ENCODE data around the gene KANSL1.
"Not testable (repeated sequence)": the region's sequence is repeated elsewhere in the genome, so short reads cannot be mapped to it uniquely, and the experiment has no call there.

Gene KANSL1

DNA sequence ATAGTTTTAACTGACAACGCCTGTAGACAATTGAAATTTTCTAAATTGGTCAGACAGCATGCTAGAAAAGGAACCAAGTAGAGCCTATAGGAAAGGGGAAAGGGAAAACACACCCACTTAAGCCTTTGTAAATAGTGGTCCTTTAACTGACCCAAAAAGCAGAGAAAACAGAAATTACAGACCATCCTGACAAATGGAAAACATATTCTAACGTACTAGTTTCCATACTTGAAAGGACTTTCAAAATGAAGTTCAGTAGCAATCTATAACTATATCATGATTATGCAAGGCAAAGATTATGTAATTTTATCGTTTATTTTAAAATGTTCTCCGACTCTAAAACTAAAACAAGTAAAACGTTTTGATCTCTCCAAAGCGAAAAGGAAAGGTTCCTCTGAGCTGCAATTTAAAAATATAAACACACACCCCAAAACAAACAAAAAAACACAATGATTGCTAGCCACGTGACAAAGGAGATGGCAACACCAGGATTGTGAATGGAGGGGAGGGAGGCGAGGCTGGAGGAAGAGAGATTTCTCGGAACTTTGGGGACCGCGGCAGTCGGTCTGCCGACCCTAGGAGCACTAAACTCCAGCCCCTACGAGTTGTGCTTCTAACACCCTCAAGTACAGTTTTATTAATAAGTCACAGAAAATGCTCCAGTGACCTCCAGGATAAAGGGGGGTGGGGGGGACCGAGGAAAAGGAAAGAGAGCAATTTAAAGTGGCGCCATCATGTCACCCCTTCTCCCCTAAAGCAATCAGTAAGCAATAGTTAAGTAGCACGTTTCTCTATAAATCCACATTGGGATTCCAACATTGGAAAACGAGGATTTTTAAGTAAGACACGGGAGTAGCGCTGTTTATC, 1.7 kb downstream of the KANSL1 start:
- peak; percentile 40 for DNase-seq

DNA sequence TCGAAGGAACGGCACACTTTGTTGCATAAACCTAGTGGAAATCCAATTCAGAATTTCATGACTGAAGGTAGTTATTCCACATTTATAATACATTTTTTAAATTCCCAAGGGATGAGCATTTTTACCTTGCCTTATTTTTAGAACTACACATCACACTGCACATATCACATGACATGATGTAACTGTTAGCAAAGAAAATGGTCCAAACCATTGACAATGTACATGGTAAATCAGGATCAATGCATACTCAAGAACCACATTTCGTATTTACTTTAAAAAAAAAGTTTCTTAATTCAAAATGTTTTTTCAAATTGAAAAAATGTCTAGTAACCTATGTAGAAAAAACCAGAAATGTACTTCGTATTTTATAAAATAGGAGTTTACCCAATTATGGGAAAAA, 2.5 kb downstream of the KANSL1 start:
- no peak for DNase-seq

DNA sequence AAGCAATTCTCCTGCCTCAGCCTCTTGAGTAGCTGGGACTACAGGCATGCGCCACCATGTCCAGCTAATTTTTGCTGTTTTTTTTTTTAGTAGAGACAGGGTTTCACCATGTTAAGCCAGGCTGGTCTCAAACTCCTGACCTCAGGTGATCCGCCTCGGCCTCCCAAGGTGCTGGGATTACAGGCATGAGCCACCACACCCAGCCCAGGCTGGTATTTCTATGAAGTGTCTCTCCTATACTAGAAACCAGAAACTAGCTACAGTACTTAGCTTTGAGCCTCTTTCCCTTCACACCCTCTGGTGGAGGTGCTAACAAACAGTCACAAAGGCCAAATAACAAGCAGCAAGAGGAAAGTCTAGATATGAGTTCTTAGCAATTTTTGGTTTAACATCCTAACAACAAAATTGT, 6.4 kb downstream of the KANSL1 start:
- DNase-seq = not testable (repeated sequence)

DNA sequence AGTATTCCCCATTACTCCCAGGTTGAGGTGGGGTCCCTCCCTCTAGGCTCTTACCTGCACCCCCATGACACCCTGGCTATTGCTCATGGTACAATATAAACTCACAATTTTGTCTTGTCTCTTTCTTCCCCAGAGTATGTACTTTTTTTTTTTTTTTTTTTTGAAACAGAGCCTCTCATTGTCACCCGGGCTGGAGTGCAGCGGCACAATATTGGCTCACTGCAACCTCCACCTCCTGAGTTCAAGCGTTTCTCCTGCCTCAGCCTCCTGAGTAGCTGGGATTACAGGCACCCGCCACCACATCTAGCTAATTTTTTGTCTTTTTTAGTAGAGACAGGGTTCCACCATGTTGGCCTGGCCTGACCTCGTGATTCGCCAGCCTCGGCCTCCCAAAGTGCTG, 8.5 kb downstream of the KANSL1 start:
- no peak for DNase-seq

DNA sequence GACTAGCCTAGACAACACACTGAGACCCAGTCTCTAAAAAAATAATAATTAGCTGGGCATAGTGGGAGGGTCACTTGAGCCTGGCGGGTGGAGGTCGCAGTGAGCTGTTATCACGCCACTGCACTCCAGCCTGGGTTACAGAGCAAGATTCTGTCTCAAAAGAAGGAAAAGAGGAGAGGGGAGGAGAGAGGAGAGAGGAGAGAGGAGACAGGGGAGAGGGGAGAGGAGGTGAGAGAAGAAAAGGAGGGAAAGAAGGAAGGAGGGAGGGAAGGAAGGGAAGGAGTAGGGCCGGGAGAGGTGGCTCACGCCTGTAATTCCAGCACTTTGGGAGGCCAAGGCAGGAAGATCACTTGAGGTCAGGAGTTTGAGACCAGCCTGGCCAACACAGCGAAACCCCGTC, 9.8 kb downstream of the KANSL1 start:
- not testable (repeated sequence) for DNase-seq

DNA sequence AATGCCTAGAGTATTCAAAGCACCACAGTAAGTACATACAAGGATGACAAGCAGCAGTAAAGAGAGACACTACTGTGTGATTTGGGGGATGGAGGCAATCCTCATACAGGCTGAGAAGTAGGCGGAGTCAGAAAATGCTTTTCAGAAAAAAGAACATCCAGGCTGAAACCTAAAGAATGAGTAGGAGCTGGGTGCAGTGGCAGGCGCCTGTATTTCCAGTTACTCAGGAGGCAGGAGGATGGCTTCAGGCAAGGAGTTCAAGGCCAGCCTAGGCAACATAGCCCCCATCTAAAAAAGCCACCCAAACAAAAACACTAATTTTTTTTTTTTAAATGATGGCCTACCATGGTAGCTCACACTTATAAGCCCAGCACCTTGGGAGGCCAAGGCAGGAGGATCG, 10.3 kb downstream of the KANSL1 start:
- no peak for DNase-seq

DNA sequence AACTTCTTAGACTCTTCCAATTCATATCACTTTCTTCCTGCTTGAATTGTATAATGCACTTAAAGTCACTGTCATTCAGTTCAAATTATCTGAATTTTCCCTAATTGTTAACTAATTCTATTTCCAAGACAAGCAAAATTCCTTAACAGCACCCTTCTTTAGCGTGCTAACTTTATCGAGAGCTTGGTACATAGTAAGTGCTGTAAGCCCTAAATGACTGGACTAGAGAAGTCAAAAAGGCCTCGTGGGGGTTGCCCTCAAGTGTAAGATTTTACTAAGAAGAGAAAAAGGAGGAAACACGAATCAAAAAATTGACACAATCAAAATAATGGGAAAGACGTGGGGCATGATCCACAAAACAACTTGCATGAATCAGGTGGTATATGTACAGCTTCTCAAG, 11.3 kb downstream of the KANSL1 start:
- no peak for DNase-seq

DNA sequence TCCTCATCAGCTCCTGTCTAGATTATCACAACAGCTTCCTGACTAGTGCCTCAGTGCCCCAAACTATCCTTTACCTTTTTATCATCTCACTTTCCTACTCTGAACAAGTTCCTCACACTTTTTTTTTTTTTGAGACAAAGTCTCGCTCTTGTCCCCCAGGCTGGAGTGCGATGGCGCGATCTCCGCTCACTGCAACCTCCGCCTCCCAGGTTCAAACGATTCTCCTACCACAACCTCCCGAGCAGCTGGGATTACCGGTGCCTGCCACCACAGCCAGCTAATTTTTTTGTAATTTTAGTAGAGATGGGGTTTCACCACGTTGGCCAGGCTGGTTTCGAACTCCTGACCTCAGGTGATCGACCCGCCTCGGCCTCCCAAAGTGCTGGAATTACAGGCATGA, 11.9 kb downstream of the KANSL1 start:
- DNase-seq = not testable (repeated sequence)

DNA sequence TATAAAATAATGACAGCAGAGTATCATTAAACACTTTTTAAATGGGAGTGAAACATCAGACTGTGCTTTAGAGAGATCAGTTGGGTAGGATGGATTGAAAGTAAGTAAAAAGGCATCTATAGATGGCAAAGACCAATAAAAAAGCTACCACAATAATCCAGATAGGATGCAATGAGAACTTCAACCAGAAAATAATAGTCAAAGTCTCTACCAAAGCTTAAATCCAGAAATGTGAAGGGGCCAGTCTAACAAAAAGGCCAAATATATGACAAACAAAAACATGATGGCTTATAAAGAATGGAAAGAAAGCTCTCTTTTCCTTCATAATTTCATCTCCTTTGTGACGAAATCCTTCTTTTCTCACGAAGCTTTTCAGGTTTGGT, 12.3 kb downstream of the KANSL1 start:
- DNase-seq = no peak

DNA sequence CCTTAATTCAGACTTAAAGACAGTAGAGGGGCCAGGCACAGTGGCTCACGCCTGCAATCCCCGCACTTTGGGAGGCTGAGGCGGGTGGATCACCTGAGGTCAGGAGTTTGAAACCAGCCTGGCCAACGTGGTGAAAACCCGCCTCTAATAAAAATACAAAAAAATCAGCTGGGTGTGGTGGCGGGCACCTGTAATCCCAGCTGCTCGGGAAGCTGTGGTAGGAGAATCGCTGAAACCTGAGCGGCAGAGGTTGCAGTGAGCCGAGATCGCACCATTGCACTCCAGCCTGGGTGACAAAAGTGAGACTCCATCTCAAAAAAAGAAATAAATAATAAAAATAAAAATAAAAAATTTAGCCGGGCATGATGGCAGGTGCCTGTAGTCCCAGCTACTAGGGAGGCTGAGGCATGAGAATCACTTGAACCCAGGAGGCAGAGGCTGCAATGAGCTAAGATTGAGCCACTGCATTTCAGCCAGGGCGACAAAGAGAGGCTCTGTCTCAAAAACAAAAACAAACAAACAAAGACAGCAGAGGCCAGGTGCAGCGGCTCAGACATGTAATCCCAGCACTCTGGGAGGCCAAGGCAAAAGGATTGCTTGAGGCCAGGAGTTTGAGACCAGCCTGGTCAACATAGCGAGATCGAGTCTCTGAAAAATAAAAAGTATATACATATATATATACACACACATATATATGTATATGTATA, 12.9 kb downstream of the KANSL1 start:
- DNase-seq = not testable (repeated sequence)

DNA sequence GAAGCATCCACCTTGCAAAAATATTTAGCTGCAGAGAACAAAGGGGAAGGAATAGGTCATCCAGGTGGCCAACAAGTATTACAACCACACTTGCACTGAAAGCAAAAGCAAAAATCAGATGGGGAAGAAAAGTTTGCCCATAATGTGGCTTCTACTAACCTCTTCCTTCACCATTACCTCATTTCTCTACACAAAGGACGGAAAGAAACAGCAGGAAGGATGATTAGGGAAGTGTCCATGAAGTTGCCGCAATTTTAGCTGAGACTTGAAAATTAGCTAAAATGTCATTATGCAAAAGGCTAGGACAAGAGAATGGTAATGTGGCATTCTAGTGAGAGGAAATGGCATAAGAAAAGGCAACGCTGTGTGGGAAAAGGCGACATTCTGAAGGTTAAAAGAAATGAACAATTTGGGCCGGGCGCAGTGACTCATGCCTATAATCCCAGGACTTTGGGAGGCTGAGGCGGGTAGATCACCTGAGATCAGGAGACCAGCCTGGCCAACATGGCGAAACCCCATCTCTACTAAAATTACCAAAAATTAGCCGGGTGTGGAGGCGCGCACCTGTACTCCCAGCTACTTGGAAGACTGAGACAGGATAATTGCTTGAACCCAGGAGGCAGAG, 13.7 kb downstream of the KANSL1 start:
- no peak for DNase-seq

DNA sequence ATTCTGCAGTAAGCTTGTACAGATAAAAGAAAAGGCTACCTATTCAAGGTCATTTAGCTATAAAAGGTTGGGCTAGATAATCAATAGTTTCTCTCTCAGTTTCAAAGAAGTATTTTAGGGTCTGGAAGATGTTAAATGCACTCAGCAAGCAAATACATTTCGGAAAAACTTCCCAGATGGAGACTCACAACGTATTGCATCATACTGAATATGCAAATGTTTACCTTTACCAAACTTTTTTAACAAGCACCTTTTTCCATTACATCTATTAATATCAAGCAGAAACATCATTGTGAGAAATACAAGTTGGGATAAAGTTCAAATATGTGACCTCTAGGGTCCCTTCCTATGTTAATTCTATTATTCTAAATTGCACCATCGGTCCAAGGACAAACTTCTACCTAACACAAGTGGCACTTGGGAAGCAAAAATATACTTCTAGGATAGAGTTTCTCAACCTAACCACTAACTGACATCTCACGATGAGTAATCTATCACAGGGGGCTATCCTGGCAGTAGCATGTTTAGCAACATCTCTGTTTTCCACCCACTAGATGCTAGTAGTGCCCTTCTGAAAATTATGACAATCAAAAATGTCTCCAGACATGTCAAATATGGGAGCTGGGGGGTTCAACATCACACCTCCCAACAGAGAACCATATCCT, 14.5 kb downstream of the KANSL1 start:
- DNase-seq = no peak

DNA sequence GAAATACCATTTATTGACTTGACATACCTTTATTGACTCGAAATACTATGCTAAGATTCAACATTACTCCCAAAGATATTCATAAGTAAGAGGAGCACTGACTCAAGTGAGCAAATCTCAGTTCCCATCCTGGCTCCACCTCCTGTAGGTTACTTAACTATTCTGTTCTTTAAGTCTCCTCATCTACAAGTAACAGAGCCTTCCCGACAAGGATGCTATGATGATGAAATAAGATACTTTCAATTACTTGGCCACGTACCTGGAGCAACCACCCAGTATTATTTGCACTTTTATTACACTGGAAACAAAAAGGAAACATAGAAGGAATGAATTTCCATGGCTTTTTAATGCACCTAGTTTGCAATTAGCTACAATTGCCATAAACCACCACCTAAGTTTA, 16.3 kb downstream of the KANSL1 start:
- DNase-seq = no peak

DNA sequence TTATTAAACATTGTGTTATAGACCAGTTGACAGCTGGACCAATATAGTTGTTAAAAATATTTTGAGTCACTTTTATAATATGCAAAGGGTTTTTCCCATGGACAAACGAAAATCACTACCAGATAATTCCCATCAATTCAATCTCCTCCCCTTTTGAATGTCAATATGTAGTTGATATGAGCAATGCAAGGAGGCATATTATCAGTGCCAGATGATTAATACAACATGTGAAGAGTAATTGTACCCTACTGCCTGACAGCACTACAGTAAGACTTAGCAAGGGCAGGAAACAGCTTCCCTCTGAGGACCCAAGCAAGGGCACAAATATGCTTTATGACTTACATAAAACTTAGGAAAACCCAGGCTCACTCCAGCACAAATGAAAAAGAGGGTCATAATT, 17.3 kb downstream of the KANSL1 start:
- no peak for DNase-seq

DNA sequence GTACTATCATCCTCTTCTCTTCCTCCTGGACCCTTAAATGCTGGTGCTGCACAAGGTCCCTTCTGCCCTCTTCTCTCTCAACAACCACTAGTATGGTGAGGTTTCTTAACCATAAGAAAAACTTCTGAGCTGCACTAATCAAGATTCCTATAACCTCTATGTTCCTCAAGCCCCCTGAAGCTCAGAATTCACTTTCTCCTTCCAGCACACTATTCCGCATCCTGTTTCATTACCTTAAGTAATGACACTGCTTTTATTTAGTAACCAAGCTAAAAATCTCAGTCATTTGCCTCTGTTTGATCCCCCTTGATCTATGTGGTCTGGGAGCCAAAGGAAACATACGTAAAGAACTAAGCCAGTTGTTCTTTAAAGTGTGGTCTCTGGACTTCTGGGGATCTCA, 20.1 kb downstream of the KANSL1 start:
- DNase-seq = no peak

DNA sequence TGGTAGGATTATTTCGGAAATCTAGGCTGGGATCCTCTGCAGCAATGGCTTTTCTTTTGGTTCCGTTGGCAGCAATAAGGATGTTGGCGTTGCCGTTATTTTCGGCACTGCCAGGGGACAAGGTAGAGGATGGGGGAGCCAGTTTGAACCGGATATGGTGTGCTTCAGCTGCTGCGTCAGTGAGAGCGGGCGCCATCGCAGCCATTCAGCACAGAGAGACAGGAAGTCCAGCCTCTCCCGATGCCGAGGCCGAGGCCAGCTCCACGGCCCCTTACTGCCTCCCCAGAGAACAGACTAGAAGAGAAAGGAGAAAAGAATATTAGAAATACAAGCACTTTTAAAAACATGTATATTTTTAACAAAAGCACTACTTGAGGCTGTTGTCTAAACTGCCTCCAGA, 21.3 kb downstream of the KANSL1 start:
- no peak for DNase-seq

DNA sequence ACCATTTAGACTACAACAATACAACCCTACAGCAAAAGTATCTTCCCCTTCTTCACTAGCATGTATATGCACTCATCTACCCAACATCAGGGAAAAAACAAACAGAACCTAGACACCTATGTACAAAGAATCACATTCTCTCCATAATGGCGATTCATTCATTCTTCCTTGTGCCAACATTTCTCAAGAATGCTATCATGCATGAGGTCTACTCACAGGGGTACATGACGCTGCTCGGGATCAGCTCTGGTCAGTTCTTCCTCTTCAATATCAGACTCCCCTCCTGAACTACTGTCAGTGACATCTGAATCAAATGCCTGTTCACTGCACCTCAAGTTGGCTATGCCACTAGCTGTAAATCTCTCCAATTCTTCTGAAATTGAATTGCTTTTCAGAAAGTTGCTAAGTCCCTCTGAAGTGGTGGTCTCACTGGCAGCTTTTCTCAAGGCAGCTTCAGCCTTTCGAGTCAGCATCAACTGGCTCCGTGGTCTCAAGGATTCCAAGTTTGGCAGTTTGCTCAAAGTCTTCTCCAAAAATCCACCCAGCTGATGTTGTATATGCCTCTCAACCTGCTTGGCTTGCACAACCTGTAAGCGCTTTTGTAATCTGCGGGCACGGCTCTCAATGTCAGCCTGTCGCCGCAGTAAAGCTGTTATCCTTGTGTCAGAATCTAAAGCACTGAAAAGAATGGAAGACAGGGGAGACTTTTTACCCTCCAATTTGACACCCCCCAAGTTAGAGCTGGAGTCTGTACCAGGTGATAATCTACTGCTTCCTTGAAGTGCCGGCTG, 22.4 kb downstream of the KANSL1 start:
- no peak for DNase-seq

DNA sequence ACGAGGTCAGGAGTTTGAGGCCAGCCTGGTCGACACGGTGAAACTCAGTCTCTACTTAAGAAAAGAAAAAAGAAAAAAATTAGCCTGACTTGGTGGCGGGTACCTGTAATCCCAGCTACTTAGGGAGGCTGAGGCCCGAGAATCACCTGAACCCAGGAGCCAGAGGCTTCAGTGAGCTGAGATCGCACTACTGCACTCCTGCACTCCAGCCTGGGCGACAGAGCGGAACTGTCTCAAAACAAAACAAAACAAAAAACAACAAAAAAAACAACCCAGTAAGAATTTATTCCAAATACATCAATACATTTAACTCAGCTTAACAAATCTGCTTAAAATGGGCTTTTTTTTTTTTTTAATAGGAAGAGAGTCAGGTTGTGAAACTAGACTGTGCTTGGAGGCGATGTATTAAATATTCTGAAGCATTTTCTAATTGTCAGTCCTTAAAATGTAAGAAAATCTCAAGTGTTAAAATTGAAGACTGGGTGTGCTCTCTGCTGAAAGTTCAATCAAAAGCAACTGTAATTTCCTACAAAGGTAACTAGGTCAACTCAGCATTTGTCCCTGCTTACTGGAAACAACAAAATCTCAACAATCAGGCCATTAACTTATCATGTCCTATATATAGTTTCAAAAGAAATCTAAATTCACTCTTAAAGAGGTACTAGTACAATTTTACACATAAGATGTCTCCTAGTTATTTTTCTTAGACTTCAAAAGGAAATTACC, 23.2 kb downstream of the KANSL1 start:
- DNase-seq = no peak

DNA sequence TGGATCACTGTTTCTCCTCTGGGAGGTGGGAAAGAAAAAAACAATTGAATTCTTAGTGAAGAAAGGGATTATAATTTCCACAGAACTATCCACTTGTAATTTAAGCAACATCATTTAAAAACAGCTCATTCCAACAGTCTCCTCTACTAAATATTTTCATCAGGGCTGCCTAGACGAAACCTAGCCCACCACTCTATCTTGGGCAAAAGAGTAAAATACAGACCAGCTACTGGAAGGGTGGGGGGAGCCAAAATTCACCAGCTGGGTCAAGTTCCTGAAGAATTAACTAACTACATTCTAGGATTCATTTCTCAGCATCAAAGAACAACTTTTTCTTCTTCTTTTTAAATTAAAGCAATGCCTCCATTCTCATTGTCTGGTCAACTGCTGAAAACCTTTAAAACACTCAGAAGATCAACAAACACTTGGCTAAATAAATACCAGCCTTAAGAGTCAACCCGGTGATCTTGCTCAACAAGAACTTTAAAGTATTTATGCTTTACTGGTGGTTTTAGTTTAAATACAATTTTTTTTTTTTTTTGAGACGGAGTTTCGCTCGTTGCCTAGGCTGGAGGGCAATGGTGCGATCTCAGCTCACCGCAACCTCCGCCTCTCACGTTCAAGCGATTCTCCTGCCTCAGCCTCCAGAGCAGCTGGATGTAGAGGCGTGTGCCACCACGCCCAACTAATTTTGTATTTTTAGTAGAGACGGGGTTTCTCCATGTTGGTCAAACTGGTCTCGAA, 25.2 kb downstream of the KANSL1 start:
- no peak for DNase-seq

DNA sequence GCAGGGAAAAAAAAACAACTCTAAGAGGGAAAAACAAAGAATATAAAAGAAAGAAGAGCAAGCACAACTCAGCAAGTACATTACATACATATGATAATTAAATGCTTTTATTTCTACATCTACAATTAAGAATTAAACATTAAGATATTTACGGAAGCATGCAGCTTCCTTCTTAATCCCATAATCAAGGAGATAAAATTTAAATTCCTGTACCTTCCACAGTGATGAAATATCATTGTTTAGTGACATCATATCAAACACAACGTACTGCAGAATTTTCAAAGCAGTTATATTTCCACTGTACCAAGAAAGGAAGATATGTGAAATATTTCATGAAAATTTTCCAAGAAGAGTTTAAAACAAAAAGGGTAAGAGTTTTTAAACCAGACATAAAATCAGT, 26.0 kb downstream of the KANSL1 start:
- DNase-seq = no peak

DNA sequence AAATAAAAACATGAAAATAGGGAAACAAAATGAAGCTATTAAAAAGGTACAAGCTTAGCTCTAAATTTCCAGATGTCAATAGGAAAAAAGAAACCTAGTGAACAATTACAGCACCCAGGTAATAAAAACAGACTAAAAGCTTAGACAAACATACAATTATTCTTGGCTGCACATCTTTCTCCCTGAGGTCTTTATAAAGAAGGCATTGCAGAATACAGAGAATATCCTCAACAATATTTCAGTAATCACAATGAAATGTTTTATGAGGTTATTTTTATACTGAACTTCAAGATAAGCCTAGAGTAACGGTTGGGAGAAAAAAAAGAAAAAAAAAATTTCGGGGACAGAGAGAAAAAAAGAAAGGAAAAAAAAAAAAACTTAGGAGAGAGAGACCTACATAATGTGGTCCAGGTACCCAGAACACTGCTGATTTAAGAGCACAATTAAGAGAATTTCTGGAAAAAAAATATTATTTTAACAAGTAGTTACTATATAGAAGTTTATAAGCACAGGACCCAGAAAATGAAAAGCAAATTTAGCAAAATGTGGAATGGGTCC, 26.5 kb downstream of the KANSL1 start:
- no peak for DNase-seq

All from NCI-H146 (cell line).